IMR-90 (cell line): Measurements from ENCODE around the gene PARP16. TPM values are rescaled to one million over a fixed set of nuclear protein-coding genes. Genes with fewer than 3 reads are reported as not detected.

ENCODE experiments used
- ATAC-seq: fragments of 200-7000 bp; cut with Tn5 transposase; 2 replicates; pipeline ENCODE4 v1.9.1; 2020; ENCODE audit warnings: low read depth, mild to moderate bottlenecking, moderate library complexity
- BruUV-seq: library from RNA; stranded (reverse); fragments of 400-500 nt; replicated peaks from 2 replicates; lab custom pipeline; 2021; lab: Mats Ljungman, UMichigan
- CTCF ChIA-PET: fragments of 300-600 bp; formaldehyde crosslinking; extraction: SDS; loops from one replicate; lab custom pipeline; 2021; ENCODE audit warnings: antibody characterized with exemption; lab: Yijun Ruan, JAX
- POLR2A ChIA-PET: fragments of 300-600 bp; sonication (Branson Sonifier 250); formaldehyde crosslinking; loops from one replicate; lab custom pipeline; 2022; ENCODE audit warnings: antibody characterized with exemption; ENCODE audit not compliant: unreplicated experiment; lab: Charles Lee
- DNase-seq: peaks from one replicate; pipeline ENCODE4 v3.0.0; 2013
- H2AFZ ChIP-seq: replicated peaks from 2 replicates; pipeline ENCODE3; 2013; ENCODE audit warnings: low read length, mild to moderate bottlenecking; ENCODE audit not compliant: poor library complexity
- H2AK5ac ChIP-seq: 2 replicates; pipeline ENCODE4 v1.6.1; 2013; ENCODE audit warnings: low read depth, low read length, inconsistent platforms
- H2AK9ac ChIP-seq: replicated peaks from 2 replicates; pipeline ENCODE3; 2013; ENCODE audit warnings: mild to moderate bottlenecking, low read depth, low read length, moderate library complexity; ENCODE audit not compliant: poor library complexity
- H2BK120ac ChIP-seq: 2 replicates; pipeline ENCODE4 v1.6.1; 2013; ENCODE audit warnings: low read depth, low read length, inconsistent platforms
- H2BK15ac ChIP-seq: 3 replicates; pipeline ENCODE4 v1.6.1; 2013; ENCODE audit warnings: low read depth, low read length, inconsistent platforms
- H2BK20ac ChIP-seq: 2 replicates; pipeline ENCODE4 v1.6.1; 2013; ENCODE audit warnings: low read depth, mild to moderate bottlenecking, inconsistent platforms, low read length, moderate library complexity
- H2BK5ac ChIP-seq: 2 replicates; pipeline ENCODE4 v1.6.1; 2013; ENCODE audit warnings: mild to moderate bottlenecking, low read depth, low read length, inconsistent platforms; ENCODE audit not compliant: poor library complexity, severe bottlenecking
- H3K14ac ChIP-seq: replicated peaks from 2 replicates; pipeline ENCODE4 v1.6.1; 2013; ENCODE audit warnings: low read depth, low read length, inconsistent platforms
- H3K18ac ChIP-seq: 2 replicates; pipeline ENCODE4 v1.6.1; 2013; ENCODE audit warnings: low read depth, low read length, control low read depth
- H3K23ac ChIP-seq: 2 replicates; pipeline ENCODE4 v1.6.1; 2013; ENCODE audit warnings: low read depth, low read length, inconsistent platforms
- H3K27ac ChIP-seq: 2 replicates; pipeline ENCODE4 v1.5.1; 2013; ENCODE audit warnings: mild to moderate bottlenecking, control low read depth, low read length; ENCODE audit not compliant: insufficient read depth
- H3K27me3 ChIP-seq: 2 replicates; pipeline ENCODE4 v1.6.1; 2013; ENCODE audit warnings: low read length; ENCODE audit not compliant: control insufficient read depth, insufficient read depth
- H3K36me3 ChIP-seq: 2 replicates; pipeline ENCODE4 v1.6.1; 2013; ENCODE audit warnings: low read length, mixed read lengths; ENCODE audit not compliant: control insufficient read depth, insufficient read depth
- H3K4ac ChIP-seq: 2 replicates; pipeline ENCODE4 v1.6.1; 2013; ENCODE audit warnings: low read depth, low read length, inconsistent platforms
- H3K4me1 ChIP-seq: 2 replicates; pipeline ENCODE4 v1.6.1; 2013; ENCODE audit warnings: low read length, mixed read lengths; ENCODE audit not compliant: control insufficient read depth, insufficient read depth
- H3K4me2 ChIP-seq: 2 replicates; pipeline ENCODE4 v1.6.1; 2013; ENCODE audit warnings: low read depth, mild to moderate bottlenecking, control low read depth, low read length, moderate library complexity
- H3K4me3 ChIP-seq: 2 replicates; pipeline ENCODE4 v1.5.1; 2013; ENCODE audit warnings: low read depth, mild to moderate bottlenecking, control low read depth, low read length, moderate library complexity; ENCODE audit not compliant: insufficient read depth
- H3K56ac ChIP-seq: 2 replicates; pipeline ENCODE4 v1.6.1; 2013; ENCODE audit warnings: low read length, inconsistent platforms; ENCODE audit not compliant: insufficient read depth; ENCODE audit errors: extremely low read depth
- H3K79me1 ChIP-seq, 2 experiments: 2 replicates each; pipeline ENCODE4 v1.6.1; 2013; ENCODE audit warnings: low read length in 2 of 2, inconsistent platforms in 1 of 2, low read depth in 1 of 2
- H3K9ac ChIP-seq: 2 replicates; pipeline ENCODE4 v1.6.1; 2013; ENCODE audit warnings: low read depth, low read length, control low read depth
- H3K9me1 ChIP-seq: 2 replicates; pipeline ENCODE4 v1.6.1; 2013; ENCODE audit warnings: low read length, inconsistent platforms; ENCODE audit not compliant: insufficient read depth
- H3K9me3 ChIP-seq: 2 replicates; pipeline ENCODE4 v1.6.1; 2013; ENCODE audit warnings: low read length; ENCODE audit not compliant: control insufficient read depth, insufficient read depth
- H4K20me1 ChIP-seq: 2 replicates; pipeline ENCODE4 v1.6.1; 2013; ENCODE audit warnings: low read length, inconsistent platforms; ENCODE audit not compliant: insufficient read depth
- H4K5ac ChIP-seq: 2 replicates; pipeline ENCODE4 v1.6.1; 2013; ENCODE audit warnings: mild to moderate bottlenecking, low read depth, low read length, control low read depth
- H4K8ac ChIP-seq, 2 experiments: 2 replicates each; pipeline ENCODE4 v1.6.1; 2013; ENCODE audit warnings: low read depth in 2 of 2, low read length in 2 of 2, control low read depth in 1 of 2, inconsistent platforms in 1 of 2
- H4K91ac ChIP-seq: 2 replicates; pipeline ENCODE4 v1.6.1; 2013; ENCODE audit warnings: low read depth, low read length, inconsistent platforms; ENCODE audit not compliant: insufficient read depth
- BHLHE40 ChIP-seq: fragments of 150-350 bp; IDR thresholded peaks from 2 replicates; pipeline ENCODE4 v1.6.1; 2016; ENCODE audit warnings: mild to moderate bottlenecking, low read depth, low read length
- CEBPB ChIP-seq: IDR thresholded peaks from 2 replicates; pipeline ENCODE4 v1.6.1; 2012; ENCODE audit warnings: low read depth, low read length, improper control_type of control experiment
- CHD1 ChIP-seq: IDR thresholded peaks from 2 replicates; pipeline ENCODE4 v1.6.1; 2012; ENCODE audit warnings: low read depth, low read length, improper control_type of control experiment
- FOS ChIP-seq: fragments of 150-350 bp; IDR thresholded peaks from 2 replicates; pipeline ENCODE4 v1.6.1; 2016; ENCODE audit warnings: low read depth, low read length
- MAFK ChIP-seq: IDR thresholded peaks from 2 replicates; pipeline ENCODE4 v1.6.1; 2012; ENCODE audit warnings: low read depth, low read length, improper control_type of control experiment
- MAZ ChIP-seq: IDR thresholded peaks from 2 replicates; pipeline ENCODE4 v1.6.1; 2012; ENCODE audit warnings: low read depth, mild to moderate bottlenecking, low read length, improper control_type of control experiment, moderate library complexity, borderline replicate concordance
- NFE2L2 ChIP-seq: fragments of 150-350 bp; IDR thresholded peaks from 2 replicates; pipeline ENCODE4 v1.6.1; 2016; ENCODE audit warnings: low read depth, mild to moderate bottlenecking, low read length
- POLR2A ChIP-seq: IDR thresholded peaks from 2 replicates; pipeline ENCODE4 v1.6.1; 2012; ENCODE audit warnings: mild to moderate bottlenecking, low read depth, low read length
- RAD21 ChIP-seq: IDR thresholded peaks from 2 replicates; pipeline ENCODE4 v1.6.1; 2012; ENCODE audit warnings: low read length, improper control_type of control experiment
- RCOR1 ChIP-seq: IDR thresholded peaks from 2 replicates; pipeline ENCODE4 v1.6.1; 2012; ENCODE audit warnings: mild to moderate bottlenecking, low read length, improper control_type of control experiment; ENCODE audit not compliant: insufficient replicate concordance
- RFX5 ChIP-seq: IDR thresholded peaks from 2 replicates; pipeline ENCODE4 v1.8.0; 2012; ENCODE audit warnings: low read depth, mild to moderate bottlenecking, low read length, moderate library complexity
- SMC3 ChIP-seq: fragments of 150-350 bp; IDR thresholded peaks from 2 replicates; pipeline ENCODE4 v1.6.1; 2016; ENCODE audit warnings: low read depth, mild to moderate bottlenecking, antibody characterized with exemption, low read length, moderate library complexity
- WGBS, 2 experiments: methylation state at CpG; one replicate each; pipeline versions ENCODE4 v1.1.5 to v1.1.7; 2013; ENCODE audit warnings: missing lambda C conversion rate in 2 of 2; ENCODE audit not compliant: insufficient read length in 1 of 2; ENCODE audit errors: extremely low coverage in 2 of 2; 5-methylcytosine and 5-hydroxymethylcytosine counted together
- dilution Hi-C: fragments of 300-500 bp; cut with HindIII; formaldehyde crosslinking; loops from one replicate; pipeline ENCODE4 v1.14.3; 2018; ENCODE audit warnings: low sequenced_read_pairs; ENCODE audit not compliant: unreplicated experiment
- in situ Hi-C: fragments of 300-500 bp; cut with MboI; formaldehyde crosslinking; loops from 3 replicates; pipeline ENCODE4 v1.14.3; 2019; ENCODE audit warnings: low sequenced_read_pairs, inconsistent platforms, mixed read lengths
- intact Hi-C: fragments of 100-400 bp; cut with micrococcal nuclease; formaldehyde crosslinking; loops from 2 replicates; pipeline ENCODE4 v1.10.0; 2022
- polyA plus RNA-seq, 3 experiments: library from polyadenylated mRNA; depleted of rRNA; stranded (reverse); fragments of >200 nt; gene quantifications; 2 replicates each; pipeline ENCODE4 v1.2.3, GENCODE V29; 2012; ENCODE audit warnings: low replicate concordance in 1 of 3
- total RNA-seq: library from RNA; depleted of rRNA; stranded (reverse); fragments of >200 nt; gene quantifications from 2 replicates; pipeline ENCODE4 v1.2.3, GENCODE V29; 2012
- TF ChIP-seq, protein P1 (sequence below): conservative IDR thresholded peaks from 2 replicates; pipeline ENCODE4 v1.5.1; 2012; ENCODE audit warnings: mild to moderate bottlenecking, low read depth, low read length, improper control_type of control experiment
- TF ChIP-seq, protein P2 (sequence below): fragments of 150-350 bp; IDR thresholded peaks from 2 replicates; pipeline ENCODE4 v1.6.1; 2017; ENCODE audit warnings: mild to moderate bottlenecking, antibody characterized with exemption, low read length, low read depth
- TF ChIP-seq, protein P3 (sequence below): fragments of 150-350 bp; IDR thresholded peaks from 2 replicates; pipeline ENCODE4 v1.6.1; 2016; ENCODE audit warnings: low read depth, mild to moderate bottlenecking, low read length, moderate library complexity, borderline replicate concordance

PARP16 gene
- total and polyA plus RNA-seq, 2 of the 4 experiments (the other 2 are of a cell fraction), result 1.3 to 5.0 TPM

DNA sequence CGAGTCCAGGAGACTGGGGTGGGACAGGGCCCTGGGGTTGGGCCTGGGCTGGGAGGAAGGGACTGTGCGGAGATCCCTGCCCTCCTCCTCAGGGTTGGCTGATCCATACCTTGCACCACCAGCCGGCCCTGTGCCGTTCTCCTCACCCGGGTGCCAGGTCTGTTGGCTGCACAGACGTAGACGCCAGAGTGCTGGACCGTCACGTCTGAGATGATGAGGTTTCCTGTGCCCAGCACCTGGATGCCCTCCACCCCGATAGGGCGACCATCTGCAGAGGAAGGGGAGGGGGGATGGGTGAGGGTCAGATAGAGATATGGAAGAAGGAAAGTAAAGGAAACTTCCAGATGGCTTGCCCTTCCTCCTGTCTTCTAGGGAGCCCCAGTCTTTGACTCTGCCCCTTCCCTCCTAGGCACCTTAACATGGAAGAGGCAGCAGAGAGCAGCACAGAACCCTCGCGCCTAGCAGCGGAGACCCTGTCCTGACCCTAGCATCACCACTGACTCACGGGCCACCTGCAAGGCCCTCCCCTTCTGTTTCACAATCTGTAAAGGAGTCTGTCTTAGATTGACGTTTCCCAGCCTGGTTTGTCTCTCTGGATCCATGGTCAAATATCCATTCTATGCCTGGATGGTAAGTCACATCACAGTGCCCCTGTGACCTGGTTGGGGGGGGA is 46.6 kb upstream of the PARP16 start:
- ATAC-seq (no peak), DNase-seq (no peak)
- CTCF ChIA-PET, result no interaction called here
- H2BK120ac ChIP-seq, result no peak overlapping the region
- no peak overlapping the region for H4K91ac ChIP-seq
- no peak overlapping the region for H2BK5ac ChIP-seq
- H3K4ac ChIP-seq, result no peak overlapping the region
- TF ChIP-seq MAFK (no peak), BHLHE40 (no peak), RAD21 (no peak), FOS (no peak), SMC3 (no peak), CEBPB (no peak), POLR2A (no peak), NFE2L2 (no peak), RFX5 (no peak), MAZ (no peak), CHD1 (no peak), RCOR1 (no peak)
- TF ChIP-seq, protein P1, sequence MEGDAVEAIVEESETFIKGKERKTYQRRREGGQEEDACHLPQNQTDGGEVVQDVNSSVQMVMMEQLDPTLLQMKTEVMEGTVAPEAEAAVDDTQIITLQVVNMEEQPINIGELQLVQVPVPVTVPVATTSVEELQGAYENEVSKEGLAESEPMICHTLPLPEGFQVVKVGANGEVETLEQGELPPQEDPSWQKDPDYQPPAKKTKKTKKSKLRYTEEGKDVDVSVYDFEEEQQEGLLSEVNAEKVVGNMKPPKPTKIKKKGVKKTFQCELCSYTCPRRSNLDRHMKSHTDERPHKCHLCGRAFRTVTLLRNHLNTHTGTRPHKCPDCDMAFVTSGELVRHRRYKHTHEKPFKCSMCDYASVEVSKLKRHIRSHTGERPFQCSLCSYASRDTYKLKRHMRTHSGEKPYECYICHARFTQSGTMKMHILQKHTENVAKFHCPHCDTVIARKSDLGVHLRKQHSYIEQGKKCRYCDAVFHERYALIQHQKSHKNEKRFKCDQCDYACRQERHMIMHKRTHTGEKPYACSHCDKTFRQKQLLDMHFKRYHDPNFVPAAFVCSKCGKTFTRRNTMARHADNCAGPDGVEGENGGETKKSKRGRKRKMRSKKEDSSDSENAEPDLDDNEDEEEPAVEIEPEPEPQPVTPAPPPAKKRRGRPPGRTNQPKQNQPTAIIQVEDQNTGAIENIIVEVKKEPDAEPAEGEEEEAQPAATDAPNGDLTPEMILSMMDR, result no peak
- TF ChIP-seq, protein P2, sequence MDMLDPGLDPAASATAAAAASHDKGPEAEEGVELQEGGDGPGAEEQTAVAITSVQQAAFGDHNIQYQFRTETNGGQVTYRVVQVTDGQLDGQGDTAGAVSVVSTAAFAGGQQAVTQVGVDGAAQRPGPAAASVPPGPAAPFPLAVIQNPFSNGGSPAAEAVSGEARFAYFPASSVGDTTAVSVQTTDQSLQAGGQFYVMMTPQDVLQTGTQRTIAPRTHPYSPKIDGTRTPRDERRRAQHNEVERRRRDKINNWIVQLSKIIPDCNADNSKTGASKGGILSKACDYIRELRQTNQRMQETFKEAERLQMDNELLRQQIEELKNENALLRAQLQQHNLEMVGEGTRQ, result no peak
- TF ChIP-seq, protein P3, sequence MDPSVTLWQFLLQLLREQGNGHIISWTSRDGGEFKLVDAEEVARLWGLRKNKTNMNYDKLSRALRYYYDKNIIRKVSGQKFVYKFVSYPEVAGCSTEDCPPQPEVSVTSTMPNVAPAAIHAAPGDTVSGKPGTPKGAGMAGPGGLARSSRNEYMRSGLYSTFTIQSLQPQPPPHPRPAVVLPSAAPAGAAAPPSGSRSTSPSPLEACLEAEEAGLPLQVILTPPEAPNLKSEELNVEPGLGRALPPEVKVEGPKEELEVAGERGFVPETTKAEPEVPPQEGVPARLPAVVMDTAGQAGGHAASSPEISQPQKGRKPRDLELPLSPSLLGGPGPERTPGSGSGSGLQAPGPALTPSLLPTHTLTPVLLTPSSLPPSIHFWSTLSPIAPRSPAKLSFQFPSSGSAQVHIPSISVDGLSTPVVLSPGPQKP, result no peak
- H2AFZ ChIP-seq, result no peak overlapping the region
- no peak overlapping the region for H2BK20ac ChIP-seq
- no peak overlapping the region for H3K56ac ChIP-seq
- dilution Hi-C loops, result no loop called here
- H2BK15ac ChIP-seq, result no peak overlapping the region
- in situ Hi-C loops, result no loop called here
- no peaks in the 10 kb centered on the region for H3K4me1 ChIP-seq
- no peak overlapping the region for H3K27ac ChIP-seq
- H4K5ac ChIP-seq, result no peak overlapping the region
- no peak overlapping the region for H2AK9ac ChIP-seq
- intact Hi-C loops, result no loop called here
- no peak overlapping the region for H3K18ac ChIP-seq
- no peaks in the 10 kb centered on the region for H3K79me1 ChIP-seq
- WGBS, 2 experiments, result 93% methylated on average over 3 of the region's 16 CpGs; no CpG with 5 or more reads in 1 of the 2 experiments
- H3K36me3 ChIP-seq, result no peaks in the 10 kb centered on the region
- H3K9me1 ChIP-seq, result no peaks in the 10 kb centered on the region
- no peak overlapping the region for H2AK5ac ChIP-seq
- H3K4me3 ChIP-seq, result no peak overlapping the region
- no peak overlapping the region for H3K4me2 ChIP-seq
- no peaks in the 10 kb centered on the region for H4K20me1 ChIP-seq
- no peak overlapping the region for H3K9ac ChIP-seq
- no peak overlapping the region for H4K8ac ChIP-seq
- H3K23ac ChIP-seq, result no peak overlapping the region
- H3K27me3 ChIP-seq, result peaks cover 59% of the 10 kb centered on the region
- no peaks in the 10 kb centered on the region for H3K9me3 ChIP-seq
- H3K14ac ChIP-seq, result no peak overlapping the region
- POLR2A ChIA-PET, result no interaction called here
- BruUV-seq, result no TSS peak
